Heart right ventricle (tissue), 16 donors: ENCODE data around the gene FHIT. TPM values are rescaled to one million over a fixed set of nuclear protein-coding genes. Genes with fewer than 3 reads are reported as not detected.

Experiments used
- ATAC-seq, 8 donors: fragments of 200-7000 bp; cut with Tn5 transposase; one replicate each; pipeline ENCODE4 v1.9.1; 2020; ENCODE audit warnings: mild to moderate bottlenecking in 8 of 8, moderate library complexity in 8 of 8, moderate number of reproducible peaks in 1 of 8
- DNase-seq, 2 donors: peaks; one replicate each; pipeline ENCODE4 v3.0.0-alpha.2; 2020
- H3K27ac ChIP-seq, 10 donors: fragments of 200-600 bp; sonication (generic) in 2 of 10; one replicate each; pipeline versions ENCODE4 v1.5.0 to v1.8.0; 2020 to 2022; ENCODE audit warnings: mild to moderate bottlenecking in 3 of 10
- H3K27me3 ChIP-seq, 7 donors: fragments of 200-600 bp; one replicate each; pipeline ENCODE4 v1.8.0; 2021 to 2022; ENCODE audit warnings: mild to moderate bottlenecking in 2 of 7
- H3K36me3 ChIP-seq, 9 donors: fragments of 200-600 bp; sonication (generic) in 1 of 9; one replicate each; pipeline versions ENCODE4 v1.5.0 to v1.8.0; 2020 to 2022; ENCODE audit warnings: mild to moderate bottlenecking in 2 of 9
- H3K4me1 ChIP-seq, 9 donors: fragments of 200-600 bp; sonication (generic) in 1 of 9; one replicate each; pipeline versions ENCODE4 v1.5.0 to v1.8.0; 2020 to 2022; ENCODE audit warnings: mild to moderate bottlenecking in 4 of 9
- H3K4me3 ChIP-seq, 10 donors: fragments of 200-600 bp; sonication (generic) in 2 of 10; one replicate each; pipeline versions ENCODE4 v1.5.0 to v1.8.0; 2020 to 2022; ENCODE audit warnings: mild to moderate bottlenecking in 7 of 10, moderate library complexity in 2 of 10
- H3K9me3 ChIP-seq, 11 donors: fragments of 200-600 bp in 10 of 11; sonication (generic) in 2 of 11; one replicate each; pipeline versions ENCODE4 v1.5.0 to v1.8.0; 2013 to 2022; ENCODE audit warnings: mild to moderate bottlenecking in 2 of 11, control low read depth in 1 of 11, moderate library complexity in 1 of 11
- WGBS, 2 donors: extraction: QIAGEN DNeasy Blood & Tissue Kit; methylation state at CpG; one replicate each; pipeline ENCODE4 v1.1.7; 2013; ENCODE audit warnings: inconsistent platforms in 1 of 2; 5-methylcytosine and 5-hydroxymethylcytosine counted together
- intact Hi-C, 10 donors: fragments of 100-400 bp; cut with DNase I; formaldehyde crosslinking; loops; one replicate each; pipeline versions ENCODE4 v1.11.1 to v1.14.2; 2022
- polyA plus RNA-seq, 2 donors: library from polyadenylated mRNA; stranded (reverse); fragments of 200-250 nt; gene quantifications; one replicate each; pipeline ENCODE4 v1.2.3, GENCODE V29; 2013
- total RNA-seq, 10 donors: library from RNA; stranded (reverse); fragmentation: NEBNext Ultra II Directional in 3 of 10; extraction: Animal tissue kit (Norgen Biotek cat#: 25700) in 3 of 10; gene quantifications; one replicate each; pipeline versions ENCODE4 v1.2.1 to v1.2.4, GENCODE V29; 2021 to 2023
- TF ChIP-seq, protein P1 (sequence below), 9 donors: fragments of 200-600 bp; sonication (generic) in 2 of 9; IDR thresholded peaks; one replicate each; pipeline versions ENCODE4 v1.5.0 to v1.8.0; 2021 to 2022; ENCODE audit warnings: antibody characterized with exemption in 9 of 9, mild to moderate bottlenecking in 5 of 9, moderate library complexity in 1 of 9
- donor health status: Arrhythmogenic right ventricular cardiomyopathy.
- donor health status: ischemic (EF 13 %, LVEDD 7.1; RV severe dilation, severe dysfunction).
- donor health status: healthy with polysubstance abuse.
- donor health status: DM: no; HTN: yes; CAD: no.
- donor health status: DM: no; HTN: no; CAD: no.
- donor health status: ischemic (EF 25% LVEDD 6.9; RV normal size, moderate dysfunction).
- donor health status: ischemic (EF 25% LVEDD 5.7; RV mildly dilated, moderate dysfunction).
- donor health status: healthy.
- donor health status: DM: yes; HTN: yes; CAD: no.
- donor health status: Ischemic cardiomyopathy.
- donor health status: ischemic (EF 35%, LVEDD 5.7; RV mildly dilated, moderate dysfunction).
- donor health status: nonischemic (EF 11% LVEDD 7.7; RV severe dilation, severe dysfunction).
- donor health status: DM: yes; HTN: yes; CAD: no.
- donor health status: PGD.
- donor health status: ischemic (EF 29% LVEDD 5.4; RV normal size, mild dysfunction).
- donor health status: nonischemic (EF 23%, LVEDD 6.1; RV moderate dilation, normal function).

FHIT gene
- total and polyA plus RNA-seq, 12 donors: 4.7 to 25.5 (median 18.3) TPM

DNA sequence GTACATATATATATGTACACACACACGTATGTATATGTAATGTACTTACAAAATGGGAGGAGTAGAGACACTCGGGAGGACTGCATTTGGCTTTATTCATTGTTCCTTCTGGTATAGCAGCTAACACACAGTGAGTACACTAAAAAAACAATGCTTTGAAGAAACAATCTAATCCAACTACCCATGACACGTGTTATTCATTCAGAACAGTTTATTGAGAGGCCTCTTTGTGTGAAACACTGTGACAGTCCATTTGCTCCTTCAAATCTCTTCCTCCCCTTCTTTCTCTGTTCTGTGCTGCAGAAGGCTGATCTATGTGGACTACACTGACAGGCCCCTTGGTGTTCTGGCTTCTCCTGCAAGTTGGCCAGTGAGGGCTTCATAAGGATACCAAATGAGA lies 1125.6 kb downstream of the FHIT start:
- no peak overlapping the region for H3K27ac ChIP-seq
- WGBS, 2 donors: 88 to 92% methylated on average over 3 of the region's 3 CpGs
- H3K4me3 ChIP-seq: no peak overlapping the region
- ATAC-seq: no peak
- no peak for DNase-seq
- H3K9me3 ChIP-seq: no peaks in the 10 kb centered on the region
- no peaks in the 10 kb centered on the region for H3K27me3 ChIP-seq
- no peaks in the 10 kb centered on the region for H3K36me3 ChIP-seq
- no peaks in the 10 kb centered on the region for H3K4me1 ChIP-seq
- TF ChIP-seq, protein P1, sequence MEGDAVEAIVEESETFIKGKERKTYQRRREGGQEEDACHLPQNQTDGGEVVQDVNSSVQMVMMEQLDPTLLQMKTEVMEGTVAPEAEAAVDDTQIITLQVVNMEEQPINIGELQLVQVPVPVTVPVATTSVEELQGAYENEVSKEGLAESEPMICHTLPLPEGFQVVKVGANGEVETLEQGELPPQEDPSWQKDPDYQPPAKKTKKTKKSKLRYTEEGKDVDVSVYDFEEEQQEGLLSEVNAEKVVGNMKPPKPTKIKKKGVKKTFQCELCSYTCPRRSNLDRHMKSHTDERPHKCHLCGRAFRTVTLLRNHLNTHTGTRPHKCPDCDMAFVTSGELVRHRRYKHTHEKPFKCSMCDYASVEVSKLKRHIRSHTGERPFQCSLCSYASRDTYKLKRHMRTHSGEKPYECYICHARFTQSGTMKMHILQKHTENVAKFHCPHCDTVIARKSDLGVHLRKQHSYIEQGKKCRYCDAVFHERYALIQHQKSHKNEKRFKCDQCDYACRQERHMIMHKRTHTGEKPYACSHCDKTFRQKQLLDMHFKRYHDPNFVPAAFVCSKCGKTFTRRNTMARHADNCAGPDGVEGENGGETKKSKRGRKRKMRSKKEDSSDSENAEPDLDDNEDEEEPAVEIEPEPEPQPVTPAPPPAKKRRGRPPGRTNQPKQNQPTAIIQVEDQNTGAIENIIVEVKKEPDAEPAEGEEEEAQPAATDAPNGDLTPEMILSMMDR (IDR thresholded peaks at IDR 0.05): no peak
- intact Hi-C loops: no loop called here

DNA sequence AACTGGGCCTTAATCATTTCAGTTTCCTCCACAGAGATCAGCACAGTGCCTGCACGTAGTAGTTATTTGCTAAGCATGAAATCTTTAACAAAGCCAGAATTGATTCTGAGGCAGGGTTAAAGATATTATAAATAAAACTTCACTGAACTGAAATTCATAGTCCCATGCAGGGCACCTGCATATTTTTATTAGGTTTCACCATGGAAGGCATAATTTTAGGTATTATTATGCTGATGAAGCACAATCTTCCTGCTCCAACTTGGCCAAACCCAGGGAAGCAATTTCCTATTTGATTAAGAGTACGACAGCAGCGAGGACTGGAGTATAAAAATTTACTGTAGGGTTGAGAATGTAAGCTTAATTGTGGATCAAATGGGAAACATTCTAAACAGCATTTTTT lies 1131.0 kb downstream of the FHIT start:
- Histone ChIP-seq H3K9me3 (no peaks in the 10 kb centered on the region), H3K4me1 (no peaks in the 10 kb centered on the region), H3K36me3 (no peaks in the 10 kb centered on the region), H3K27me3 (no peaks in the 10 kb centered on the region), H3K4me3 (no peak overlapping the region), H3K27ac (no peak overlapping the region)
- DNase-seq (no peak), ATAC-seq (no peak)
- TF ChIP-seq, protein P1 (IDR thresholded peaks at IDR 0.05): no peak
- intact Hi-C loops: no loop called here
- 78 to 79% methylated on average over 3 of the region's 3 CpGs for WGBS, 2 donors

DNA sequence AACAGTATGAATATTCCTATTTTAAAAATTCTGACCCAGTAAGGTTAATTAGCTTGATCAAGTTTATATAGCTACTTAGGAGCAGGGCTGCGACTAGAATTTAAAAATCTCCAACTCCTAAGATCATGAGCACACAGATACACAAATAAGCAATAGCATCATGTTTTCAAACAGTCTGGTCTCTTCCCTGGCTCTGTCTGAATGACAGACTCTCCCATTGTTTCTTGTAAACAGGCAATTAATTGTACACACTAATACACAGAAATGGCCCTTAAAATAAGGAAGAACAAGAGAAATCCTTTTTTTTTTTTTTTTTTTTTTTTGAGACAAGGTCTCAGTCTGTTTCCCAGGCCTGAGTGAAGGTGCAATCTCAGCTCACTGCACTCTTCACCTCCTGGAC lies 1137.1 kb downstream of the FHIT start:
- intact Hi-C loops: no loop called here
- Histone ChIP-seq H3K4me3 (no peak overlapping the region), H3K36me3 (no peaks in the 10 kb centered on the region), H3K9me3 (no peaks in the 10 kb centered on the region), H3K27ac (no peak overlapping the region), H3K4me1 (no peaks in the 10 kb centered on the region), H3K27me3 (no peaks in the 10 kb centered on the region)
- DNase-seq (no peak), ATAC-seq (no peak)
- WGBS, 2 donors: 81 to 84% methylated on average over 1 of the region's 1 CpG
- TF ChIP-seq, protein P1 (IDR thresholded peaks at IDR 0.05): no peak

DNA sequence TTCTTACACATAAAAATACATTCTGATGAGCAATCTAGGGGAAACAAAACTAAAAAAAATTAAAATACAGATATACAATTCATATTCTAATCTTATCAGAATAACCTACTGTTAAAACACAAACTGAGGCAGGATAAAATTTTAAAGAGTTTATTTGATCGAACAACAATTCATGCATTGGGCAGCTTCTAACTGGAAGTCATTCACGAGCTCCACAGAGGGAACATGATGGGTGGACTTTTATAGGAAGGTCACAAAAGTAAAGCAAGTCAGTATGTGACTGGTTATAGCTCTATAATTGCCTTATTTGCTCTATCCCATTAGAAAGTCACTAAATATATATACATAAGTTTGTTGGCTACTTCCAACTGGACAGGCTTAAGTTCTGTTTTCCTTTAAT lies 1144.0 kb downstream of the FHIT start:
- intact Hi-C loops: no loop called here
- TF ChIP-seq, protein P1 (IDR thresholded peaks at IDR 0.05): no peak
- H3K9me3 ChIP-seq: no peaks in the 10 kb centered on the region
- 91% methylated on average over 2 of the region's 2 CpGs for WGBS, 2 donors
- H3K27me3 ChIP-seq: no peaks in the 10 kb centered on the region
- H3K4me1 ChIP-seq: no peaks in the 10 kb centered on the region
- ATAC-seq (no peak), DNase-seq (no peak)
- no peak overlapping the region for H3K4me3 ChIP-seq
- H3K27ac ChIP-seq: no peak overlapping the region
- H3K36me3 ChIP-seq: no peaks in the 10 kb centered on the region

DNA sequence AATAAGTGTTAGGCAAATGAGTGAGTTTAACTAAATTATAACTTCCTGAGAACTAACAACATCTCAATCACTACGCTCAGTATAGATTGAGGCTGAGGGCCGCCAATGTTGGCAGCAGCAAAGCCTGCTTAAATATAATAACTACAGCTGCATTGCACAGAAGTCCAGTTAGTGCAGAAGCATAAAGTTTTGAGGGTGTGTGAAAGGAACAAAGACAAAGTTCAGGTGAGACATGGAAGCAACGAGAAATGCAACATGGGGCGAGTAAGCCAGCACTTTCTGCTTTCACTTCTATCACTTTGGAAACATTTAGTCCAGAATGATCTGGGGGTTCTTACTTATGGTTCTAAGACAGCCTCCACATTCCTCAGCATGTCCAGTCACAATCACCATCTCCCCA lies 1149.1 kb downstream of the FHIT start:
- TF ChIP-seq, protein P1 (IDR thresholded peaks at IDR 0.05): no peak
- Histone ChIP-seq H3K36me3 (no peaks in the 10 kb centered on the region), H3K4me1 (no peaks in the 10 kb centered on the region), H3K4me3 (no peak overlapping the region), H3K27me3 (no peaks in the 10 kb centered on the region), H3K27ac (no peak overlapping the region), H3K9me3 (no peaks in the 10 kb centered on the region)
- DNase-seq (no peak), ATAC-seq (no peak)
- intact Hi-C loops: no loop called here
- 86 to 92% methylated on average over 4 of the region's 4 CpGs for WGBS, 2 donors
